ENCODE results near the gene BRD9.
"Not testable (repeated sequence)": the region's sequence is repeated elsewhere in the genome, so short reads cannot be mapped to it uniquely, and the experiment has no call there.

Gene BRD9

DNA sequence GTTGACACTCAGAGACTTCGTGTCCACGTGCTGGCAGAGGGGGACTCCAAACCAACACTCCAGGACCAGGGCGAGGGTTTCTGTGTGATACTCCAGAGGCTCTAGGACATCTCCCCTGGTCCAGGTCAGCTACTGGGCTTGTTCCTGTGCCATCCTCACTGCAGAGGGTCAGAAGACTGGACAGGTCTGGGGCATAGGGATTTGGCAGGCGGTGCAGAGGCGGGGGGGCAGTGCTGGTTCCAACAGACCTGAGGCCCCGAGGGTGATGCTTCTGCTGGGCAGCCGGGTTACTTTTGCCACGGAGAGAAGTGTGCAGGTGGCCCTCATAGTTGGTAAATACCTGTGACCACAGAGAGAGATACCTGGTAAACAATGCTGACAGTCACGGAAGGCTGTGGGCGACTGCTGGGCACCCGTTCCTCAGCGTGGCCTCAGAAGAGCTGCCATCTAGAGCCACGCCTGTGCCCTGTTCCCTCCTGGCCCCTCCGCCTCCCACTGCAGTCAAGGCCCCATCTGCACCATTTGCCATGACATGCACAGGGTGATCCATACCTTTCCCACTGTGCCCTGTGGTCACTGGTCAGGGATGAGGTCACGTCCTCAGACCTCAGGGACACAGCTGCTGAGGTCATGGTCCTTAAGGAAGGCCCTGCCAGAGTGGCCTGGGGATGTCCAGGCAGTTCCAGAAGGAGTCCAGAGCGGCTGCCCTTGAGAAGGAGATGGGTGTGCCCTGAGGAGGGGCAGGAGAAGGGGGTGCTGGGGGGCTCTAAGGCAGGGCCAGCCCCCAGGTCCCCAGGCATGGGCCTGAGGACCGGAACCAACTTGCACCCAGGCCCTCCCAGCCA is 30.1 kb upstream of the BRD9 start:
- DNase-seq (ENCODE audit: low spot score) = no peak

DNA sequence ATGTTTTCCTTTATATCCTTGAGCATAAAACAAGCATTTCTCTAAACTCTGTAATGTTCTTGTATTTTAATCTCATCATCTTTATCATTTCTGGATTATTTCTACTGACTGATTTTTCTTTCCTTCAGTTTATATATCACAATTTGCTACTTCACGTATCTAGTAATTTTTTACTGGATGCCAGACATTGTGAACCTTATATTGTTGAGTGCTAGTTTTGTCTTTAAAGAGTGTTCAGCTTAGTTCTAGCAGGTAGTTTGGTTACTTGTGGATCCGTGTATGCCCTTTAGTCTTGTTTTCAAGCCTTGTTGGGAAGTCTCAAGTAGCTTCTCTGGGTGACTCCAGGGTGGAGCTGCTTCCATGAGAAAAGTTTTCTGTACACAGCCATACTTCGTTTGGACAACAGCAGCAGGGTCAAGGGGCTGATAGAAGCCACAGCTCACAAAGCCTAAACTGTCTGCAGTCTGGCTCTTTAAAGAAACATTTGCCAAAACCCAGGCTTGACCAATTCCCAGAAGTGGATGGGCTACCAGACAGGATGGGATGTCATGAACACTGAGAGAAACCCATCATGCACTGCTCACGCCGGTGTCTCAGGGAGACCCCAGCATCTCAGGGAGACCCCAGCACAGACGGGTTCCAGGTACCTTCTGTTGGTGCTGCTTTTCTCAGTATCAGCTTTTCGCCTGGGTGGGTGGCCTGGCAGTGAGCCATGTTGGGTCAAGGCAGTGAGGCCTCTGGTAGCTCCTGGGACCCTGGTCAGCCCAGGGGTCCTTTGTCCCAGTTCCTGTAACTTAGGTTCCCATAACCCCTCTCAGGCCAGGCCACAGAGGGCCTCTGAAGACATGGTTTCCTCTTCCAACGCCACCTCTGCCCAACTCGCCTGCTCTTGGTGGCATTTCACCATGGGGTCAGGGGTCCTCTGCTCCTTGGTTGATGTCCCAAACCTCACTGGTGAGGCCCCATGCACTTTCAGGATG is 29.1 kb upstream of the BRD9 start:
- DNase-seq (ENCODE audit: low spot score) = no peak

DNA sequence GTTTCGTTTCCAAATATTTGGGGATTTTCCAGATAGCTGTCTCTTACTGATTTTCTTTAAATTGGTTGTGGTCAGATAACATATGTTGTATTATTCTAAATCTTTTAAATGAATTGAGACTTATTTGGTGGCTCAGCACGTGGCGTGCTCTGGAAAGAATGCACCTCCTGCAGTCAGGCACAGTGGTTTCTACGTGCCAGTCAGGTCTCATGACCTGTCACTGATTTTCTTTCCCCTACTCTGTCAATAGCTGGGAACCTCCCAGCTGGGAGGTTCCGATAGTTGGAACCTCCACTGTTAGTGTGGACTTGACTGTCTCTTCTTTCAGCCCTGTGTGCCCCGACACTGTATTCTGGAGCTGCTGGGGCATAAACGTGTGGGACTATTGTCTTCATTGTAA is 27.7 kb upstream of the BRD9 start:
- no peak for DNase-seq (ENCODE audit: low spot score)

DNA sequence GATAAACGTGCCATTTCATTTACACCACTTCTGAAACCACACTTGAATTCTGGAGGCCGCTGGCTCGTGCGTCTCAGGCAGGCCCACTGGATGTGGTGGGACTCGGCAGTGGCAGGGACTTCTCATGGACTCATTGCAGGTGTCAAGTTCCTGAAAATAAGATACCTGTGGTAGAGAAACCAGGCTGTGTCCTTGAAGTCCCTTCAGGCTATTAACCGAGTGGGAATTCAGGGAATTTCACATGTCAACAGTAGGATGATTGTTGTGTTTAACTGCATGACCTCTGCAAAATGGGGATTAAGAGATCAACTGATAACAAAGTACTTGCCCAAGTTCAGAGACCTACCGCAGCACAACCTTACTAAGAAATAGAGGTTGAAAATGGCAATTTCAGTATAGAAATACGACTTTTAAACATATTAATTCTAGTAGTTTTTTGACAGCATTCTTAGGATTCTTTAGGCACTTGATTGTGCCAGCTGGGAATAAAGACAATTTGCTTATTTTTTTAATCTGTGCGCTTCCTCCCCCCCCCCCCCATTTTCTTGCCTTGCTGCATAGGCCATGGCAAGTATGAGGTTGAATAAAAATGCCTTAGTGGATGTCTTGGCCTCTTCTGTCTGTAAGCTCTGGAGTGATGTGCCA is 26.9 kb upstream of the BRD9 start:
- DNase-seq (ENCODE audit: low spot score) = no peak

DNA sequence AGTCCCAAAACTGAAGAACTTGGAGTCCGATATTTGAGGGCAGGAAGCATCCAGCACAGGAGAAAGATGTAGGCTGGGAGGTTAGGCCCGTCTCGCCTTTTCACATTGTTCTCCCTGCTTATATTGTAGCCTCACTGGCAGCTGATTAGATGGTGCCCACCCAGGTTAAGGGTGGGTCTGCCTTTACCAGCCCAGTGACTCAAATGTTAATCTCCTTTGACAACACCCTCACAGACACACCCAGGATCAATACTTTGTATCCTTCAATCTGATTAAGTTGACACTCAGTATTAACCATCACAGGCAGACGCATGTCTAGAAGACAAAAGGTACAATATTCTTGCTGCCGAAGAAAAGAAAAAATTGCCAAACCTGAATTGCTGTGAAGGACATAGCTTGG is 26.1 kb upstream of the BRD9 start:
- DNase-seq (ENCODE audit: low spot score) = not testable (repeated sequence)

DNA sequence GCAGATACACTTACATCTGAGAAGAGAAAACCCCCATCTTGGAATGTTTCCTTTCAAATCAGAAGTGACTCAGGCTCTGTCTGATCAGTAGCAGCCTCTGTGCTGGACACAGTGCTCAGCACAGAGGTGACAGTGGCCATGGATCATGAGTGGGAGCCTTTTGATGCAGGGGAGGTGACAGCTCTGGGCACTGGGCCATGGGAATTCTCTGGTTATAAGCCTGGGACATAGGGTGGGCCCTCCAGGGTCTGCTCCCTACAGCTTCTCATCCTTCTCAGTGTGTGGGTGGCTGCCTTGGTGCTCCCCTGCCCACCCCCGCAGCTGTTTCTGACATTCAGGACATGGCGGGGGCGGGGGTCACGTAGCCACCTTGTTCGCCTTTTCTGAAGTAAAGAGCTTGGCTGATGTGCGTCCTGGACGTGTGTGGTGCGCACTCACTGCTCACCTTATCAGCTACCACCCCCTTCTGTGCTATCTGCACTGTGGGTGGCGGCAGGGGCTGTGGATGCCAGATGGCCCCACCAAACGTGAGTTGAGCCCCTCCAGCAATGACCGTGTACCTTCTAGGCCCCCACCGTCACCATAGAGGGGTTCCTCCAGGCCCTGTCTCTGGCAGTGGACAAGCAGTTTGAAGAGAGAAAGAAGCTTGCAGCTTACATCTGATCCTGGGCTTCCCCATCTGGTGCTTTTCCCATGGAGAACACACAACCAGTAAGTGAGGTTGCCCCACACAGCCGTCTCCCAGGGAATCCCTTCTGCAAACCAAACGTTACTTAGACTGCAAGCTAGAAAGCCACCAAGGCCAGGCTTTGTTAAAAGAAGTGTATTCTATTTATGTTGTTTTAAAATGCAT is 24.1 kb upstream of the BRD9 start:
- DNase-seq (ENCODE audit: low spot score) = no peak

DNA sequence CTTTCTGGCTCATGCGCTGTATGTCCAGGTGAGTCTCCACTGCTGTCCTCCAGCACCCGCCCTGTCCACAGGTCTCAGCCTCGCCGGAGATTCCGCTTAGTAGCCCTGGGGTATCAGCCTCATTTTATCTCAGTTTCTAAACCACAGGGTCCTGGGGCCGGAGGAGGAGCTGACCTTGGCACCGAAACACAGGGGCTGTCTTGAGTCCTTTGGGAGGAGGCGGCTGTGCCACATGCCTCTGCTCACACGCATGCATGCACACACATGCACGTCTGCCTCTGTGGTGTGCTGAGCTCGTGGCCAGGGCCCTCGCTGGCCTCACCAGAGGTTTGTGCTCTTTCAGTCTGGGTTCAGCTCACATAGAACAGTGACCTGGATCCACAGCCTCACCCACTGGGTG is 23.3 kb upstream of the BRD9 start:
- no peak for DNase-seq (ENCODE audit: low spot score)

DNA sequence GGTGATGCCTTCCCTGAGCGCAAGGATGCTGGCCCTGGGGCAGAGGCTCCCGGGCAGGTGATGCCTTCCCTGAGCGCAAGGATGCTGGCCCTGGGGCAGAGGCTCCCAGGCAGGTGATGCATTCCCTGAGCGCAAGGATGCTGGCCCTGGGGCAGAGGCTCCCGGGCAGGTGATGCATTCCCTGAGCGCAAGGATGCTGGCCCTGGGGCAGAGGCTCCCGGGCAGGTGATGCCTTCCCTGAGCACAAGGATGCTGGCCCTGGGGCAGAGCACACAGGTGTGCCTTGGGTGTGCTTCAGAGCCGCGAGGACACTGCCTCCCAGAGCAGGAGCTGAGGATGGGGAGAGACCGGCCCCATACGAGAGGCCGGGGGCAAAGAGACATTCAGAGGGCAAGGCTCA is 22.7 kb upstream of the BRD9 start:
- not testable (repeated sequence) for DNase-seq (ENCODE audit: low spot score)

DNA sequence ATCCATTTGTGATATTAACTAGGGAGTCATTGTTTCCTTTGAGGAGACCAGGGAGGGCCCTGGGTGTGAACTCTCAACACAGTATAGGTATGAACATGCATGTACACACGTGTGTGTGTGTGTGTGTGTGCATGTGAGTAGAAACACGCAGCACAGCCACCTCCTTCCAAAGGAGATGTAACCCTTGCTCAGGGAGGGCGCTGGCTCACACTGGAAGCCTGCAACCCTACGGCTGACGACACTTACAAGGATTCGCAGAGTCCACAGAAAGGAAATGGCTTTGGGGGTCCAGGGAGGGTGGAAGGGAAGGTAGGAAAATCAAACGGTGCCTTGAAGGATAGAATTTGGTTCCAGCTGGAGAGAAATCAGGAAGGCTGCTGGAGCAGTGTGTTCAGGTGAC is 22.0 kb upstream of the BRD9 start:
- no peak for DNase-seq (ENCODE audit: low spot score)

DNA sequence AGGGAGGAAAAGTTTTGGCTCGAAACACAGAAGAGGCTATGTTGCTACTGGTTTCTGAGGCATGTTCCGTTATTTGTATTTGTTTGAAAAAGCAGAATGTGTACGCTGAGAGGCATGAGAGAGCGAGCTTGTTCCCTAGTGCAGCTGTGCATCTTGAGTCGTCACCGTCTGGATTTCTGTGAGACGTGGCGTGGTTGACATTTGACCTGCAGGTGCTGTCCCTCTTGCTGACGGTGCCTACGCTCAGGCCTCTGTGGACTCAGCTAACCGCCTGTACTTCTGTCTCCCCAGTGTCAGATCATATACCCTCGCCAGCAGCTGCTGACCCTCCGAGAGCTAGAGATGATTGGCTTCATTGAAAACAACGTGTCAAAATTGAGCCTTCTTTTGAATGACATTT is 21.6 kb upstream of the BRD9 start:
- no peak for DNase-seq (ENCODE audit: low spot score)

DNA sequence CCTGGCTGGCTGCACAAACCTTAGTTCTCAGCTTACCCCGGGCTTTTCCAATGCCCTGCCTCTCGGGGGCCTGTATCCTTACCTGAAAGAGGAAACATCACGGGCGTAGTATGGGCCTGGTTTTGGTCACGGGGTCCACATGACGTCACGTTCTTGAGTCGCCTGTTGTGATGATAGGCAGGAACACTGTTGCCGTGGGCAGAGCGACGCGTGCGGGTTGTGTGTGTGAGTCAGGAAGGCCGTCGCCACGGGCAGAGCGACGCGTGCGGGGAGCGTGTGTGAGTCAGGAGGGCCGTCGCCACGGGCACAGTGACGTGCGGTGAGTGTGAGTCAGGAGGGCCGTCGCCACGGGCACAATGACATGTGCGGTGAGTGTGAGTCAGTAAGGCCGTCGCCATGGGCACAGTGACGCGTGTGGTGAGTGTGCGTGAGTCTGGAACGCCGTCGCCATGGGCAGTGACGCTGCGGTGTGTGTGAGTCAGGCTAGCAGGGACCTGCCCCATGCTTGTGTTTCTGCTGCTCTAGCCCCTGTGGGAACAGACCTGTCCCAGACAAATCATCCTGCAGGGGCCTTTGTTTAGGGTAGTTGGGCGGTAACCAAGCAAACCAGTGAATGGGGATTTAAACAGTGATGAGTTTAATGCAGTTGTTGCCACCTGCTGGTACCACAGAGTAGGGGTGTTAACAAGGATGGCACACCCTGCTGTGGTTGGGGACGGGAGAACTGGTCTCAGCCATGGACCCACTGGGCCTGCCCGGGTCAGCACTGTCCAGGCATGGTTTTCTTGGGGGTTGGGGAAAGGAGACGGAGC is 19.9 kb upstream of the BRD9 start:
- no peak for DNase-seq (ENCODE audit: low spot score)

DNA sequence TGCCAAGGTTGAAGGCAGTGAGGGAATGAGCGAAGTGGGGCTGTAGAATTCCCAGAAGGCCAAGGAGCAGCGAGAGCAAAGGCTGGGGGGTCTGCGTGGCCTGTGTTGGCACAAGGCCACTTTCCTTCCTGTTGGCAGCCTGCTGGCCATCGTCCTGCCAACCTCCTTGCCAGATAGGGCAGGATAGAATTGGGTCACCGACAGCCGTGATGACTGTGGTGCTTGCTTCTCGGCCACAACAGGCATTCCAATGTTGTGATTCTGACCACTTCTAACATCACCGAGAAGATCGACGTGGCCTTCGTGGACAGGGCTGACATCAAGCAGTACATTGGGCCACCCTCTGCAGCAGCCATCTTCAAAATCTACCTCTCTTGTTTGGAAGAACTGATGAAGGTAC is 19.0 kb upstream of the BRD9 start:
- no peak for DNase-seq (ENCODE audit: low spot score)

DNA sequence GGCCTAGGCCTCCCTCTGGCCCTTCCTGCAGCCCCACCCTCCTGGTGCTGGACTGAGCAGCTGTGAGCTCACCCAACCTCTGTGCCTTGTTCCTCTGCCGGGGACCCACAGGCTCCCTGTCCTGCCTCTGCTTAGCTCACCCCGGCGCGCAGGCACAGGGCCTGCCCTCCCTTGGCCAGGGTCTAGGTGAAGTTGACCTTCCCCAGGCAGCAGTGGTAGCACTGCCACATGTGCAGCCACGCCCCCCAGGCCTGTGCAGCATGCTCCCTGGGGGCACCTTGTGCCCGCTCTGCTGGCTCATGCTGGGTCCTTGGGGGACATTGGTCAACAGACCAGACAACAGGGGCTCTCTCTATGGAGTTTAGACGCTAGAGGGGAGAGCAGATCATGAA is 18.2 kb upstream of the BRD9 start:
- no peak for DNase-seq (ENCODE audit: low spot score)

DNA sequence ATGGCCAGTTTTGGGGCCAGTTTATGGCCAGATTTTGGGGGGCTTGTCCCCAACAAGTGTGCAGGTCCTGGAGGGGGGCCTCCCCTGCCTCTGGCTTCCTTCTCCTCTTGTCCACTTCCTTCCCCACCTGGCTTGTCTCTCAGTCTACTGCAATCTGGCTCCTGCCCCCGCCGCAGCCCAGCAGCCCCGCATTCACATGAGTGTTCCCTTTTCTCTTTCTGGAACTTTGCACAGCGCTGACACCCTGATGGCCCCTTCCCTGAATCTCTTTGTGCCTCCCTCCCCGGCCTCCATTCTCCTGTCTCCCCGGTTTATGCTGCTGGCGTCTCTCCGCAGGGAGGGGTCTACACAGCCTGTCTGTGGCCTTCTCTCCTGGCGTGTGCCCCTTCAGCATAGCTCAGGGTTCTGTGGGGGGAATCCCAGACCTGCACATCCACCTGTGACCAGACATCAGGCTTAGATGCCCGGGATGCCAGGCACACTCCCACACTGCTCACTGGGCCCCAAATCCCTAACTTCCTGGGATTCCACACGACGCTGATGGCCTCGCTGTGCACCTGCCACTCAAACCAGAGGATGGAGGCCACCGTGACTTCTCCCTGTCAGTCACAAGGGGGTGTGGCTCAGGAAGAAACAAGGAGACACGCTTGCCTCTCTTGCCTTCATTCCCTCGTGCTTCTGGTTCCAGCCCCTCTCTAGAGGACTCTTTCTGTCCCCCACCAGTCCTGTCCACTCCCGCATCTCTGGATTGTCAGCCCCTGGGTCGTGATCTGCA is 17.6 kb upstream of the BRD9 start:
- DNase-seq (ENCODE audit: low spot score) = no peak

DNA sequence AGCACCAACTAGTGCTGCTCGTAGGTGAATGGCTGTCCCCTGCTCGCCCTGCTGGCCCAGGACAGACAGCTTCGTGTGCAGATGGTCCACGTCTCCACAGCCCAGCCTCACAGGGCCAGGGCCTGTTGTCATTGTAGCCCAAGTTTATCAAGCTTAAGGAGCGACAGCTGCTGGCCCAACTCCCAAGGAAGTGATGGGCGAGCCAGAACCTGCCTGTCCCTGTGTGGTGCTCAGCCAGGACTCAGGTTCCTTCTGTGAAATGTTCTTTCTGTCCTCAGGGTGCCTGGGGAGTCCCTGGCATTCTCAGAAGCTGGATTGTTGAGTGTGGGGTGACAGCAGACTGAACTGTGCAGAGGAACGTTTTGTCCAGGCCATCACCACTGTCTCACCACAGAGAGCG is 16.5 kb upstream of the BRD9 start:
- no peak for DNase-seq (ENCODE audit: low spot score)

DNA sequence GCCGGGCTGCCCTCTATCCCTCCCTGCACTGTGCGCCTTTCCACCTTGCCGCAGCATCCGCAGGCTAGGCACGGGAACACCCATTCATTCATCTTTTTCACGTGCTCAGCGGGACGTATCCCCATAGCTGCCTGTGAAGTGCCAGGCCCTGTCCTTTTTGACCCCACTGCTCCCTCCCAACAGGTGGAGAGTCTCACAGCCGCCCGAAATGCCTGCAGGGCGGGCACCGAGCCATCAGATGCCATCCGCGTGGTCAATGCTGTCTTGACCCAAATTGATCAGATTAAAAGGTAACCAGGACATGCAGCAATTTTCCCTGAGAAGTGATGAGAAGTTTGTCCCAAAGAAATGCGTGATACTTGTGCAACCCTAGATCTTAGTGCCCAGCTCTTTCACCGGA is 15.6 kb upstream of the BRD9 start:
- no peak for DNase-seq (ENCODE audit: low spot score)

DNA sequence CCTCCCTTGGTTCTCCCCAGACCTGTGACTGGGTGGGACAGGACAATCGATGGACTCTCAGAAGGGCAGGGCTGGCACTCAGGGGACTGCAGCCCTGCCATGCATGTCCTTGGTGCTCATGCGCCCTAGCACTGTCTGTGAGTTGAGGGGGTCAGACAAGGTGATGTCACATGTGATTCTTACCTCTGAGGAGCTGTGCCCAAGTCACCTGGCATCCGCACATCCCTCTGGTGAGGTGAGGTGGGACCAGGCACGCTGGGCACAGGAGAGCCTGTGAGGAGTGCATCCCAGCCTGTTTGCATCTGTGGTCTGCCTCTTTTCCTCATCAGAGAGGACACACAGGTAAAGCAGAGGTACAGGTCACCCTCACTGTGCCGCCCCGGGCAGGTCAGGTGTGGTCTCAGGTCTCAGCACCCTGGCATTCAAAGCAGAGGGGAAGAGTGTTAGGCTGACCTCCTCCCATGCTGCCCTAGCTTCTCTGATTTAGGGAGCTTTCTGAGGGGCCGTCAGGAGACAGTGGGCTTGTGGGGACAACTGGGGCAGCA is 14.8 kb upstream of the BRD9 start:
- no peak for DNase-seq (ENCODE audit: low spot score)

DNA sequence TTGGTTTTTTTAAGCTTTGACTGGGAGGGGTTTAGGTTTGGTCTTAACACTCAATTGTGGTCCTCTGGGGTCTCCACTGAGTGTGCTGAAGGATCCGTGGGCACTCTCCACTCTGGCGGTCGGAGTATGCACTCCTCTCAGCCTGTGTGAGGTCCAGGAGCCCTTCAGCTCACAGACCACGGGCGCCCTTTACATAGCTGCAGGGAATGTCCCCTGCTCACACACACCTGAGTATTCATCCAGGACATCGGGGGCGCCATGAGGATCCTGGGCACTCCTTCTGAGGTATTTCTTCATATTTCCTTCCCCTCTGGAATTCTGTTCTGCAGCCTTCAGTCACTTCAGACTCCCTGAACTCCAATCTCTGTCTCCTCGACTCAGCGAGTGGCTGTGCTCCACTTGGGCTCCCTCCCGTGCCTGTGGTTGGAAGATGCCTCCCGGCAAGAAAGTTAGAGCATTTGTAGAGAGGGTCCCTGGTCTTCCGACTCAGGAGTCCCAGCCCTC is 12.6 kb upstream of the BRD9 start:
- no peak for DNase-seq (ENCODE audit: low spot score)

DNA sequence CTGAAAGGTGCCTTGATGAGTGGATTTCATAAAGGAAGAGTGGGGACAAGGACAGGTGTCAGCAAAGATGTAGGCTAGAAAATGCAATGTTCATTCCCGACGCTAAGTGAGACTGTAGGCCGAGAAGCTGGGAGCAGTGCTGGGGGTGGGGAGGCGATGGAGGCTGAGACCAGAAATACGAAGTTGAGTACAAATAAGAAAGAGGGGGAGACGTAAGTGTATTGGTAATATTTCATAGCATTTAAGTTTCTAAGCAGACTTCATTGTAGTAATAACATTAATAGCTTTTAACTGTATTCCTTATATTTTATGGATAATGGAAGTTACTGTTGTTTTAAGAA is 11.1 kb upstream of the BRD9 start:
- no peak for DNase-seq (ENCODE audit: low spot score)

All from pons (tissue), 1 donor.